ENCODE measurements around the gene IL34. TPM values are rescaled to one million over a fixed set of nuclear protein-coding genes. Genes with fewer than 3 reads are reported as not detected.
"Not testable (repeated sequence)": the region's sequence is repeated elsewhere in the genome, so short reads cannot be mapped to it uniquely, and the experiment has no call there.

IL34 gene
- total and polyA plus RNA-seq, 2 of the 13 experiments (the other 11 are each of a cell fraction or from before 2014, with no cell fraction given) = 1.2 to 1.3 TPM

DNA sequence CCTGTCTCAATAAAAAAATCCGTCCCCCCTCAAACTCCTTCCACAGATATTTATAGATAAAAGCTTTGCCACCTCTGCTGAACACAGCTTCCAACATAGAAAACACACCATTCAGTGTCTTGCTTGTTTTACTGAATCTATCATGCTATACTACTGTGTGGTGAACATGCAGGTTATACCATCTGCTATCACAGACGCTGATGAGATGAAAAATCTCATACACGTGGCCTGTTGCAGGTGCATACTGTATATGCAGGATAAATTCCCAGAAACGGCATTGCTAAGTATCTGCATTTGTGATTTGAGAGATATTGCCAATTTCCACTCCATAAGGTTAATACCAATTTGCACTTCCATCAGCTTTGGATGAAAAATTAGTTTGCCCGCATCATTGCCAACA lies 30.4 kb upstream of the IL34 start:
- Histone ChIP-seq H3K79me2 (ENCODE audit: insufficient read depth, low read length) (no peaks in the 10 kb centered on the region), H3K4me1 (ENCODE audit: insufficient read depth, low read length) (peaks cover 2% of the 10 kb centered on the region; the same call in 1 of the 2 replicates), H3K9ac (ENCODE audit: insufficient read depth, low read depth, low read length) (no peak overlapping the region), H3K27ac (ENCODE audit: extremely low read length, insufficient read depth, low read length) (no peak overlapping the region), H3K36me3 (replicated peaks in 1 of 2; ENCODE audit: control insufficient read depth in 1 of 2, insufficient read depth in 2 of 2, low read length in 2 of 2) (no peaks in the 10 kb centered on the region), H3K27me3 (ENCODE audit: control insufficient read depth in 1 of 2, insufficient read depth in 2 of 2, low read length in 2 of 2) (peaks cover 0 to 14% of the 10 kb centered on the region in 2 experiments; a peak in 2 of 5 replicates), H4K20me1 (ENCODE audit: insufficient read depth, low read length) (no peaks in the 10 kb centered on the region), H2AFZ (ENCODE audit: low read length) (no peak overlapping the region), H3K4me3 (replicated peaks in 1 of 3; ENCODE audit: insufficient read depth in 1 of 3, low read depth in 2 of 3, low read length in 3 of 3) (no peak overlapping the region), H3K9me3 (ENCODE audit: low read length) (no peaks in the 10 kb centered on the region), H3K4me2 (ENCODE audit: low read depth, low read length) (no peak overlapping the region)
- no TSS peak for BruUV-seq (replicated peaks)
- CTCF ChIA-PET (ENCODE audit: low intra/inter-chr PET ratio, low total read pairs) = no interaction called here
- no peak for ATAC-seq
- intact Hi-C loops (cut with micrococcal nuclease; ENCODE audit: unreplicated experiment) (no loop called here), in situ Hi-C loops (cut with HindIII; ENCODE audit: extremely low pct_ligation_motif_present, low pct_unique_long_range_greater_than_20kb) (no loop called here)
- no peak for DNase-seq (ENCODE audit: low spot score)
- POLR2A ChIA-PET = no interaction called here
- TF ChIP-seq, protein P1, sequence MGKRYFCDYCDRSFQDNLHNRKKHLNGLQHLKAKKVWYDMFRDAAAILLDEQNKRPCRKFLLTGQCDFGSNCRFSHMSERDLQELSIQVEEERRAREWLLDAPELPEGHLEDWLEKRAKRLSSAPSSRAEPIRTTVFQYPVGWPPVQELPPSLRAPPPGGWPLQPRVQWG (CRISPR knock-in tag; IDR thresholded peaks at IDR 0.05; ENCODE audit: borderline replicate concordance, low read depth) = no peak
- TF ChIP-seq, protein P2, sequence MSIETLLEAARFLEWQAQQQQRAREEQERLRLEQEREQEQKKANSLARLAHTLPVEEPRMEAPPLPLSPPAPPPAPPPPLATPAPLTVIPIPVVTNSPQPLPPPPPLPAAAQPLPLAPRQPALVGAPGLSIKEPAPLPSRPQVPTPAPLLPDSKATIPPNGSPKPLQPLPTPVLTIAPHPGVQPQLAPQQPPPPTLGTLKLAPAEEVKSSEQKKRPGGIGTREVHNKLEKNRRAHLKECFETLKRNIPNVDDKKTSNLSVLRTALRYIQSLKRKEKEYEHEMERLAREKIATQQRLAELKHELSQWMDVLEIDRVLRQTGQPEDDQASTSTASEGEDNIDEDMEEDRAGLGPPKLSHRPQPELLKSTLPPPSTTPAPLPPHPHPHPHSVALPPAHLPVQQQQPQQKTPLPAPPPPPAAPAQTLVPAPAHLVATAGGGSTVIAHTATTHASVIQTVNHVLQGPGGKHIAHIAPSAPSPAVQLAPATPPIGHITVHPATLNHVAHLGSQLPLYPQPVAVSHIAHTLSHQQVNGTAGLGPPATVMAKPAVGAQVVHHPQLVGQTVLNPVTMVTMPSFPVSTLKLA (IDR thresholded peaks at IDR 0.05) = peak; percentile 55; the same call in 1 of the 2 replicates
- 40% methylated on average over 5 of the region's 5 CpGs for WGBS (ENCODE audit: low lambda C conversion rate)
- no peak for FAIRE-seq

DNA sequence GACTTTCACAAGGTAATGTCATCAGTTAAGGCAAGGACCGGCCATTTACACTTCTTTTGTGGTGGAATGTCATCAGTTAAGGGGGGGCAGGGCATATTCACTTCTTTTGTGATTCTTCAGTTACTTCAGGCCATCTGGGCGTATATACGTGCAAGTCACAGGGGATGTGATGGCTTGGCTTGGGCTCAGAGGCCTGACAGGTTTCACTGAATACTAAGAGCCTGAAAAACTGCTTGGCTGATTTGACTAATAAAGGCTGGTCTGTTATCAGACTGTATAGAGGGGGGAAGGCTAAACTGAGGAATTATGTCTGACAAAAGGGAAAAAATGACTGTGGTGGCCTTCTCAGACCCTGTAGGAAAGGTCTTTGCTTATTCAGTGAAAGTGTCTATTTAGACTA lies 24.5 kb upstream of the IL34 start:
- peaks cover 0 to 24% of the 10 kb centered on the region in 2 experiments; a peak in 4 of 5 replicates for H3K27me3 ChIP-seq (ENCODE audit: control insufficient read depth in 1 of 2, insufficient read depth in 2 of 2, low read length in 2 of 2)
- WGBS (ENCODE audit: low lambda C conversion rate) = 59% methylated on average over 3 of the region's 3 CpGs
- H2AFZ ChIP-seq (ENCODE audit: low read length); H3K9me3 ChIP-seq (ENCODE audit: low read length); in situ Hi-C loops (cut with HindIII; ENCODE audit: extremely low pct_ligation_motif_present, low pct_unique_long_range_greater_than_20kb); BruUV-seq (replicated peaks); H3K4me3 ChIP-seq (replicated peaks in 1 of 3; ENCODE audit: insufficient read depth in 1 of 3, low read depth in 2 of 3, low read length in 3 of 3); H3K4me1 ChIP-seq (ENCODE audit: insufficient read depth, low read length); H3K4me2 ChIP-seq (ENCODE audit: low read depth, low read length); H3K36me3 ChIP-seq (replicated peaks in 1 of 2; ENCODE audit: control insufficient read depth in 1 of 2, insufficient read depth in 2 of 2, low read length in 2 of 2); CTCF ChIA-PET (ENCODE audit: low intra/inter-chr PET ratio, low total read pairs); intact Hi-C loops (cut with micrococcal nuclease; ENCODE audit: unreplicated experiment); H3K27ac ChIP-seq (ENCODE audit: extremely low read length, insufficient read depth, low read length); DNase-seq (ENCODE audit: low spot score); H3K79me2 ChIP-seq (ENCODE audit: insufficient read depth, low read length); H3K9ac ChIP-seq (ENCODE audit: insufficient read depth, low read depth, low read length); POLR2A ChIA-PET; ATAC-seq; H4K20me1 ChIP-seq (ENCODE audit: insufficient read depth, low read length); FAIRE-seq: not testable (repeated sequence)
